Endothelial cell of umbilical vein (primary cell): ENCODE measurements around the gene PCF11. TPM values are rescaled to one million over a fixed set of nuclear protein-coding genes. Genes with fewer than 3 reads are reported as not detected.

ENCODE experiments used
- BruUV-seq: library from RNA; stranded (reverse); fragments of 400-500 nt; replicated peaks from 2 replicates; lab custom pipeline; 2021; lab: Mats Ljungman, UMichigan
- CTCF ChIA-PET: fragments of 300-600, 350-600 bp; sonication (Branson Sonifier 250); formaldehyde crosslinking; loops from one replicate; lab custom pipeline; 2021; ENCODE audit warnings: antibody characterized with exemption, inconsistent platforms; lab: Charles Lee
- POLR2A ChIA-PET: fragments of 300-600, 350-600 bp; sonication (Branson Sonifier 250); formaldehyde crosslinking; loops from one replicate; lab custom pipeline; 2021; ENCODE audit warnings: antibody characterized with exemption, inconsistent platforms; lab: Charles Lee
- DNase-seq: peaks from one replicate; pipeline ENCODE4 v3.0.0-alpha.2; 2011; ENCODE audit warnings: low read depth, low spot score
- FAIRE-seq: peaks from 2 replicates; lab custom pipeline; 2011; peaks lifted over from hg19 to GRCh38; lab: Jason Lieb, UNC
- H2AFZ ChIP-seq: 2 replicates; pipeline ENCODE4 v1.6.0; 2012; ENCODE audit warnings: low read depth, low read length, control low read depth, inconsistent platforms
- H3K27ac ChIP-seq: 2 replicates; pipeline ENCODE4 v1.5.1; 2011; ENCODE audit warnings: low read depth, mild to moderate bottlenecking, control low read depth, low read length, moderate library complexity; ENCODE audit not compliant: insufficient read depth
- H3K27me3 ChIP-seq, 2 experiments: 2 replicates each; pipeline versions ENCODE4 v1.6.0 to v1.6.1; 2011; ENCODE audit warnings: low read length in 2 of 2, mixed read lengths in 1 of 2; ENCODE audit not compliant: control insufficient read depth in 2 of 2, insufficient read depth in 2 of 2
- H3K36me3 ChIP-seq, 2 experiments: 2 replicates in 1 of 2; 3 replicates in 1 of 2; pipeline ENCODE4 v1.5.1; 2011; ENCODE audit warnings: low read length in 2 of 2, mild to moderate bottlenecking in 1 of 2, moderate library complexity in 1 of 2; ENCODE audit not compliant: control insufficient read depth in 2 of 2, insufficient read depth in 2 of 2; ENCODE audit errors: extremely low read depth in 1 of 2
- H3K4me1 ChIP-seq: 3 replicates; pipeline ENCODE4 v1.5.1; 2011; ENCODE audit warnings: mild to moderate bottlenecking, low read length; ENCODE audit not compliant: control insufficient read depth, insufficient read depth; ENCODE audit errors: extremely low read depth
- H3K4me2 ChIP-seq: 2 replicates; pipeline ENCODE4 v1.6.1; 2011; ENCODE audit warnings: low read length, control low read depth, mixed read lengths; ENCODE audit not compliant: insufficient read depth
- H3K4me3 ChIP-seq, 3 experiments: fragments of 200-600 bp in 1 of 3; sonication (generic), shearing (Covaris generic) in 1 of 3; replicated peaks in 1 of 3; 2 replicates each; pipeline ENCODE4 v1.5.1; 2011 to 2016; ENCODE audit warnings: control low read depth in 3 of 3, low read length in 3 of 3, mild to moderate bottlenecking in 2 of 3, inconsistent platforms in 1 of 3, low read depth in 1 of 3, moderate library complexity in 1 of 3; ENCODE audit not compliant: insufficient read depth in 1 of 3
- H3K79me2 ChIP-seq: 2 replicates; pipeline ENCODE4 v1.6.0; 2012; ENCODE audit warnings: low read length, inconsistent platforms; ENCODE audit not compliant: control insufficient read depth, insufficient read depth
- H3K9ac ChIP-seq: replicated peaks from 2 replicates; pipeline ENCODE3; 2011; ENCODE audit warnings: low read length, control low read depth; ENCODE audit not compliant: insufficient read depth; ENCODE audit errors: extremely low read depth
- H3K9me1 ChIP-seq: replicated peaks from 3 replicates; pipeline ENCODE4 v1.6.0; 2011; ENCODE audit warnings: mild to moderate bottlenecking, low read length; ENCODE audit not compliant: control insufficient read depth, insufficient read depth; ENCODE audit errors: extremely low read depth
- H3K9me3 ChIP-seq: replicated peaks from 2 replicates; pipeline ENCODE4 v1.5.1; 2012; ENCODE audit warnings: low read length, inconsistent platforms; ENCODE audit not compliant: control insufficient read depth, insufficient read depth
- H4K20me1 ChIP-seq: replicated peaks from 2 replicates; pipeline ENCODE3; 2011; ENCODE audit warnings: mild to moderate bottlenecking, low read length; ENCODE audit not compliant: control insufficient read depth, insufficient read depth; ENCODE audit errors: extremely low read depth
- CTCF ChIP-seq, 2 donors: IDR thresholded peaks; 1 replicate in 1 of 2; 2 replicates in 1 of 2; pipeline ENCODE4 v1.5.1; 2011; ENCODE audit warnings: low read length in 2 of 2, mild to moderate bottlenecking in 2 of 2, moderate library complexity in 2 of 2, control low read depth in 1 of 2, inconsistent platforms in 1 of 2, low read depth in 1 of 2; ENCODE audit not compliant: insufficient read depth in 1 of 2; ENCODE audit errors: extremely low read depth in 1 of 2
- EZH2 ChIP-seq: IDR thresholded peaks from 2 replicates; pipeline ENCODE4 v1.6.1; 2012; ENCODE audit warnings: borderline replicate concordance, low read depth, mild to moderate bottlenecking, moderate library complexity, low read length, inconsistent platforms; ENCODE audit not compliant: severe bottlenecking
- FOS ChIP-seq: IDR thresholded peaks from 2 replicates; pipeline ENCODE4 v1.6.1; 2011; ENCODE audit warnings: mild to moderate bottlenecking, low read length, moderate library complexity, borderline replicate concordance; ENCODE audit not compliant: insufficient read depth
- GATA2 ChIP-seq: IDR thresholded peaks from 2 replicates; pipeline ENCODE4 v1.7.0; 2011; ENCODE audit warnings: low read depth, mild to moderate bottlenecking, moderate library complexity, mixed read lengths, low read length; ENCODE audit not compliant: insufficient read length, insufficient read depth
- JUN ChIP-seq: IDR thresholded peaks from 2 replicates; pipeline ENCODE4 v1.6.1; 2011; ENCODE audit warnings: borderline replicate concordance, low read depth; ENCODE audit not compliant: insufficient read length, insufficient read depth
- MAX ChIP-seq: IDR thresholded peaks from 2 replicates; pipeline ENCODE4 v1.6.1; 2011; ENCODE audit not compliant: insufficient read depth, insufficient read length
- MYC ChIP-seq: IDR thresholded peaks from one replicate; pipeline ENCODE4 v1.6.1; 2011; ENCODE audit warnings: mild to moderate bottlenecking, low read depth, low read length
- POLR2A ChIP-seq: IDR thresholded peaks from 2 replicates; pipeline ENCODE4 v1.6.1; 2012; ENCODE audit warnings: low read depth, mild to moderate bottlenecking, control low read depth, low read length
- POLR2AphosphoS5 ChIP-seq: IDR thresholded peaks from 2 replicates; pipeline ENCODE4 v1.6.1; 2012; ENCODE audit warnings: low read depth, mild to moderate bottlenecking, control low read depth, low read length, moderate library complexity; ENCODE audit not compliant: insufficient read depth
- dilution Hi-C: fragments of 300-500 bp; cut with MboI; formaldehyde crosslinking; loops from one replicate; pipeline ENCODE4 v1.15.0; 2019; ENCODE audit warnings: low sequenced_read_pairs; ENCODE audit not compliant: extremely low pct_ligation_motif_present
- intact Hi-C: fragments of 100-400 bp; cut with micrococcal nuclease; formaldehyde crosslinking; loops from one replicate; pipeline ENCODE4 v1.10.0; 2022
- polyA plus RNA-seq, 4 experiments: library from polyadenylated mRNA; depleted of rRNA in 3 of 4; stranded (reverse) in 3 of 4; unstranded in 1 of 4; fragments of >200 nt; gene quantifications; 2 replicates each; pipeline versions ENCODE4 v1.2.1 to v1.2.3, GENCODE V29; 2011 to 2012; ENCODE audit warnings: missing spikeins in 1 of 4
- total RNA-seq: library from RNA; stranded (reverse); gene quantifications from 2 replicates; pipeline ENCODE4 v1.2.3, GENCODE V29; 2021

PCF11 gene
- total and polyA plus RNA-seq, 2 donors (not counting 3 experiments of a cell fraction or from before 2014, with no cell fraction given), result 38.0 to 51.2 TPM

GRCh38 chr11:83200035-83200434, 43.1 kb downstream of the PCF11 start:
- Histone ChIP-seq H2AFZ (no peak overlapping the region), H3K9ac (no peak overlapping the region), H3K4me1 (peaks cover 4% of the 10 kb centered on the region), H3K79me2 (no peaks in the 10 kb centered on the region), H3K9me1 (no peaks in the 10 kb centered on the region), H4K20me1 (no peaks in the 10 kb centered on the region), H3K27ac (no peak overlapping the region), H3K4me3 (no peak overlapping the region), H3K36me3 (no peaks in the 10 kb centered on the region), H3K9me3 (no peaks in the 10 kb centered on the region), H3K4me2 (no peak overlapping the region), H3K27me3 (no peaks in the 10 kb centered on the region)
- no peak for DNase-seq
- intact Hi-C loops, result no loop called here
- dilution Hi-C loops, result no loop called here
- TF ChIP-seq POLR2A, result no peak
- TF ChIP-seq MAX, result no peak
- TF ChIP-seq JUN, result no peak
- TF ChIP-seq POLR2AphosphoS5, result no peak
- TF ChIP-seq FOS, result no peak
- no peak for TF ChIP-seq GATA2
- TF ChIP-seq EZH2, result no peak
- TF ChIP-seq MYC, result no peak
- TF ChIP-seq CTCF (IDR thresholded peaks at IDR 0.05; ENCODE audit: extremely low read depth in 1 of 2, insufficient read depth in 1 of 2, low read depth in 1 of 2, low read length in 2 of 2), result no peak
- no peak for FAIRE-seq
- POLR2A ChIA-PET, result interaction anchor here (0.6 kb wide), 1 partner anchor 79 kb away, joined by 3 read pairs; no protein-coding TSS in a partner anchor
- BruUV-seq, result no TSS peak
- CTCF ChIA-PET, result interaction anchor here (0.6 to 1.5 kb wide), 5 partner anchors 31 to 333 kb away, joined by 3 to 5 read pairs (median 5); no protein-coding TSS in a partner anchor
